ENCODE measurements around the gene ZNF160. TPM values are rescaled to one million over a fixed set of nuclear protein-coding genes. Genes with fewer than 3 reads are reported as not detected.
"Not testable (repeated sequence)": the region's sequence is repeated elsewhere in the genome, so short reads cannot be mapped to it uniquely, and the experiment has no call there.

Gene ZNF160
- total and polyA plus RNA-seq, 2 of the 8 experiments (the other 6 are each of a cell fraction or from before 2014, with no cell fraction given), result 15.8 to 31.2 TPM

DNA sequence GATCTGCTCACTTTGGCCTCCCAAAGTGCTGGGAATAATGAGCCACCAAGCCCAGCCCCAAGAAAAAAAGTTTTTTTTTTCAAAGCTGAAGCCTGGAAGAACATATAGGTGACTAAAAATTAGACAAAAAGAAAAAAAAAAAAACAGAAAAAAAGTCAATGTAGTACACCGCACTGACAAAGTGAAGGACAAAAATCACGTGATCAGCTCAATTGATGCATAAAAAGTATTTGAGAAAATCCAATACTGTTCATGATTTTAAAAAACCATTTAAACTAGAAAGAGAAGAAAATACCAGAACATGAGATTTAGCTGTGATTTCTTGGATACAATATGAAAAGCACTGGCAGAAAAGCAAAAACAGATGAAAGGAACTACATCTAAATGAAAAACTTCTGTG is 69.2 kb downstream of the ZNF160 start (continued):
- TF ChIP-seq NRF1 (IDR thresholded peaks at IDR 0.05; ENCODE audit: low read depth, low read length), result no peak
- TF ChIP-seq MAX (IDR thresholded peaks at IDR 0.05), result no peak
- TF ChIP-seq BRCA1 (IDR thresholded peaks at IDR 0.05; ENCODE audit: low read depth, low read length), result no peak
- no peak for TF ChIP-seq TCF12 (IDR thresholded peaks at IDR 0.05; ENCODE audit: low read depth, low read length)
- TF ChIP-seq HDAC6 (IDR thresholded peaks at IDR 0.05; ENCODE audit: low read depth, low read length), result no peak
- TF ChIP-seq KDM1A (IDR thresholded peaks at IDR 0.05; ENCODE audit: borderline replicate concordance, low read length), result no peak

DNA sequence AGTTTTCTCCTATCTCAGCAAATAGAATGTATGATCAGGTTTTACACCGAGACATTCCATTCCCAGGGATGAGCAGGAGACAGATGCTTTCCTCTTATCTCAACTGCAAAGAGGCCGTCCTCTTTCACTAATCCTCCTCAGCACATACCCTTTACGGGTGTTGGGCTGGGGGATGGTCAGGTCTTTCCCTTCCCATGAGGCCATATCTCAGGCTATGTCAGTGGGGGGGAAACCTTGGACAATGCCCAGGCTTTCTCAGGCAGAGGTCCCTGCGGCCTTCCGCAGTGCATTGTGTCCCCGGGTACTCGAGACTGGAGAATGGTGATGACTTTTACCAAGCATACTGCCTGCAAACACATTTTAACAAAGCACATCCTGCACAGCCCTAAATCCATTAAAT is 74.9 kb downstream of the ZNF160 start:
- H3K56ac ChIP-seq (replicated peaks; ENCODE audit: insufficient read length, low read depth, low read length); CTCF ChIA-PET (ENCODE audit: partially characterized antibody); H4K20me1 ChIP-seq (replicated peaks in 1 of 2; ENCODE audit: control insufficient read depth in 1 of 2, insufficient read depth in 2 of 2, low read length in 2 of 2); H2AK5ac ChIP-seq (ENCODE audit: low read depth, low read length); H2BK5ac ChIP-seq (ENCODE audit: low read depth, low read length); H3K36me3 ChIP-seq (ENCODE audit: control insufficient read depth in 2 of 4, insufficient read depth in 4 of 4, low read length in 3 of 4); H4K91ac ChIP-seq (replicated peaks; ENCODE audit: insufficient read length, low read length); H3K4ac ChIP-seq (replicated peaks; ENCODE audit: insufficient read length, low read depth, low read length); H3K4me3 ChIP-seq (ENCODE audit: extremely low read depth in 1 of 4, insufficient read depth in 2 of 4, low read depth in 3 of 4, low read length in 4 of 4); H3K27ac ChIP-seq (ENCODE audit: low read depth, low read length); H2AFZ ChIP-seq (ENCODE audit: low read length); H3K14ac ChIP-seq (ENCODE audit: insufficient read length); H3K23ac ChIP-seq (ENCODE audit: insufficient read length); H2BK15ac ChIP-seq (ENCODE audit: low read length); H3K4me1 ChIP-seq (replicated peaks in 1 of 4; ENCODE audit: control insufficient read depth in 3 of 4, insufficient read depth in 4 of 4, low read length in 3 of 4); H3K23me2 ChIP-seq (ENCODE audit: low read depth, low read length); H4K5ac ChIP-seq (ENCODE audit: insufficient read length, low read depth, low read length); H4K8ac ChIP-seq (ENCODE audit: extremely low read depth, insufficient read depth, low read length); H3K18ac ChIP-seq (ENCODE audit: extremely low read depth, low read length); H3K27me3 ChIP-seq (replicated peaks in 1 of 4; ENCODE audit: control insufficient read depth in 3 of 4, extremely low read depth in 1 of 4, insufficient read depth in 3 of 4, low read length in 3 of 4); H3K9ac ChIP-seq (replicated peaks in 1 of 4; ENCODE audit: extremely low read depth in 1 of 4, low read depth in 3 of 4, low read length in 3 of 4); H2BK12ac ChIP-seq (ENCODE audit: low read depth, low read length); H2BK120ac ChIP-seq (replicated peaks; ENCODE audit: low read depth, low read length); H2BK20ac ChIP-seq (ENCODE audit: low read length); DNase-seq (ENCODE audit: low read depth in 1 of 2, low spot score in 2 of 2); H3K9me3 ChIP-seq (ENCODE audit: insufficient read depth in 2 of 2, low read depth in 1 of 2, low read length in 1 of 2); H3K79me1 ChIP-seq (ENCODE audit: low read depth, low read length); H3K79me2 ChIP-seq (ENCODE audit: control insufficient read depth in 1 of 2, insufficient read depth in 2 of 2, low read length in 2 of 2); FAIRE-seq; H3K4me2 ChIP-seq (ENCODE audit: insufficient read depth in 1 of 2, low read depth in 2 of 2, low read length in 2 of 2): not testable (repeated sequence)
- POLR2A ChIA-PET (ENCODE audit: partially characterized antibody), result interaction anchor here (0.7 kb wide), 1 partner anchor 24 kb away, joined by 3 read pairs; no protein-coding TSS in a partner anchor
- WGBS, 2 experiments (ENCODE audit: extremely low coverage in 1 of 2, insufficient coverage in 1 of 2, insufficient read length in 1 of 2, insufficient replicate concordance in 2 of 2, low coverage in 1 of 2, low lambda C conversion rate in 2 of 2, missing lambda C conversion rate in 1 of 2), result 75% methylated on average over 7 of the region's 7 CpGs; no CpG with 5 or more reads in 1 of the 2 experiments

Data from H1 (cell line).